DOHH2 (cell line): ENCODE measurements around the gene PRKN.

Experiments used
- H3F3A ChIP-seq: fragments of 200-600 bp; sonication (generic), shearing (Covaris generic); 2 replicates; pipeline ENCODE4 v1.6.0; 2016; ENCODE audit warnings: antibody characterized with exemption, mild to moderate bottlenecking; ENCODE audit not compliant: control insufficient read depth, insufficient read depth
- H3K27ac ChIP-seq: fragments of 200-600 bp; sonication (generic); 2 replicates; pipeline ENCODE4 v1.5.1; 2014; ENCODE audit warnings: low read depth, mild to moderate bottlenecking, low read length, moderate library complexity
- H3K27me3 ChIP-seq: fragments of 200-600 bp; sonication (generic); 2 replicates; pipeline ENCODE4 v1.6.1; 2014; ENCODE audit warnings: mild to moderate bottlenecking, low read length, mixed read lengths; ENCODE audit not compliant: control insufficient read depth
- H3K36me3 ChIP-seq: fragments of 200-600 bp; sonication (generic); 2 replicates; pipeline ENCODE4 v1.6.1; 2014; ENCODE audit warnings: mild to moderate bottlenecking, low read length, moderate library complexity, mixed read lengths; ENCODE audit not compliant: control insufficient read depth
- H3K4me1 ChIP-seq: fragments of 200-600 bp; sonication (generic); 2 replicates; pipeline ENCODE4 v1.6.1; 2014; ENCODE audit warnings: mild to moderate bottlenecking, low read length, mixed read lengths; ENCODE audit not compliant: control insufficient read depth
- H3K4me2 ChIP-seq: fragments of 200-600 bp; sonication (generic); 2 replicates; pipeline ENCODE4 v1.6.0; 2014; ENCODE audit warnings: mild to moderate bottlenecking, low read length, moderate library complexity
- H3K4me3 ChIP-seq: fragments of 200-600 bp; sonication (generic); 2 replicates; pipeline ENCODE4 v1.5.1; 2014; ENCODE audit warnings: mild to moderate bottlenecking, low read length, mixed read lengths
- H3K79me2 ChIP-seq: fragments of 200-600 bp; sonication (generic); 2 replicates; pipeline ENCODE4 v1.6.1; 2014; ENCODE audit warnings: mild to moderate bottlenecking, low read length, mixed read lengths; ENCODE audit not compliant: control insufficient read depth
- H3K9me2 ChIP-seq: fragments of 200-600 bp; sonication (generic); replicated peaks from 2 replicates; pipeline ENCODE4 v1.6.1; 2014; ENCODE audit warnings: mild to moderate bottlenecking, low read length, mixed read lengths; ENCODE audit not compliant: control insufficient read depth
- H3K9me3 ChIP-seq: fragments of 200-600 bp; sonication (generic); 2 replicates; pipeline ENCODE4 v1.6.1; 2014; ENCODE audit warnings: antibody characterized with exemption, low read length, mixed read lengths; ENCODE audit not compliant: control insufficient read depth, insufficient read depth
- H4K20me1 ChIP-seq: fragments of 200-600 bp; sonication (generic); 2 replicates; pipeline ENCODE4 v1.6.0; 2014; ENCODE audit warnings: low read depth, mild to moderate bottlenecking, antibody characterized with exemption, low read length, moderate library complexity; ENCODE audit not compliant: control insufficient read depth, insufficient read depth
- EZH2phosphoT487 ChIP-seq: fragments of 200-600 bp; sonication (generic); IDR thresholded peaks from 2 replicates; pipeline ENCODE4 v1.6.1; 2017; ENCODE audit warnings: borderline replicate concordance, mild to moderate bottlenecking, antibody characterized with exemption, low read length, moderate library complexity, mixed read lengths
- TF ChIP-seq, protein P1 (sequence below): fragments of 200-600 bp; sonication (generic); IDR thresholded peaks from one replicate; pipeline ENCODE4 v1.5.1; 2014; ENCODE audit warnings: antibody characterized with exemption, mild to moderate bottlenecking, low read depth, low read length; ENCODE audit not compliant: poor library complexity, severe bottlenecking

The PRKN gene

DNA sequence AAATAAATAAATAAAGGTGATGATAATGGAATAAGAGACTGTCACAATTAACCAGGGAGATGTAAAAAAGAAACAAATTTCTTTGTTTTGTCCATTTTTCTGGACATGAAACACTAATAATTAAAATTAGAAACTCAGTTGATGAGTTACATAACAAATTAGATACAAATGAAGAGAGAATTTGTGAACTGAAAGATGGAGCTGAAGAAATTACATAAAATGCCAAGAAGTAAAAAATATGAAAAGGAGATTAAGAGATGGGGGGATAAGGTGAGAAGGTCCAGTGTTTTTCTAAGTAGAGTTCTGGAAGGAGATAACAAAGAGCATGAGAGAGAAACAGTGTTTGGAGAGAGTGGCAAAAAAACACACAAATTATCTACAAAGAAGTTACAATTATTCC, 1364.3 kb downstream of the PRKN start:
- Histone ChIP-seq H3K4me1 (no peaks in the 10 kb centered on the region), H3K27me3 (no peaks in the 10 kb centered on the region), H4K20me1 (no peaks in the 10 kb centered on the region), H3K9me2 (no peaks in the 10 kb centered on the region), H3K9me3 (peaks cover 7% of the 10 kb centered on the region; the same call in 1 of the 2 replicates), H3K36me3 (no peaks in the 10 kb centered on the region), H3K4me3 (no peak overlapping the region), H3K79me2 (no peaks in the 10 kb centered on the region), H3F3A (no peaks in the 10 kb centered on the region), H3K4me2 (no peak overlapping the region), H3K27ac (no peak overlapping the region)
- TF ChIP-seq, protein P1, sequence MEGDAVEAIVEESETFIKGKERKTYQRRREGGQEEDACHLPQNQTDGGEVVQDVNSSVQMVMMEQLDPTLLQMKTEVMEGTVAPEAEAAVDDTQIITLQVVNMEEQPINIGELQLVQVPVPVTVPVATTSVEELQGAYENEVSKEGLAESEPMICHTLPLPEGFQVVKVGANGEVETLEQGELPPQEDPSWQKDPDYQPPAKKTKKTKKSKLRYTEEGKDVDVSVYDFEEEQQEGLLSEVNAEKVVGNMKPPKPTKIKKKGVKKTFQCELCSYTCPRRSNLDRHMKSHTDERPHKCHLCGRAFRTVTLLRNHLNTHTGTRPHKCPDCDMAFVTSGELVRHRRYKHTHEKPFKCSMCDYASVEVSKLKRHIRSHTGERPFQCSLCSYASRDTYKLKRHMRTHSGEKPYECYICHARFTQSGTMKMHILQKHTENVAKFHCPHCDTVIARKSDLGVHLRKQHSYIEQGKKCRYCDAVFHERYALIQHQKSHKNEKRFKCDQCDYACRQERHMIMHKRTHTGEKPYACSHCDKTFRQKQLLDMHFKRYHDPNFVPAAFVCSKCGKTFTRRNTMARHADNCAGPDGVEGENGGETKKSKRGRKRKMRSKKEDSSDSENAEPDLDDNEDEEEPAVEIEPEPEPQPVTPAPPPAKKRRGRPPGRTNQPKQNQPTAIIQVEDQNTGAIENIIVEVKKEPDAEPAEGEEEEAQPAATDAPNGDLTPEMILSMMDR: no peak
- no peak for TF ChIP-seq EZH2phosphoT487

DNA sequence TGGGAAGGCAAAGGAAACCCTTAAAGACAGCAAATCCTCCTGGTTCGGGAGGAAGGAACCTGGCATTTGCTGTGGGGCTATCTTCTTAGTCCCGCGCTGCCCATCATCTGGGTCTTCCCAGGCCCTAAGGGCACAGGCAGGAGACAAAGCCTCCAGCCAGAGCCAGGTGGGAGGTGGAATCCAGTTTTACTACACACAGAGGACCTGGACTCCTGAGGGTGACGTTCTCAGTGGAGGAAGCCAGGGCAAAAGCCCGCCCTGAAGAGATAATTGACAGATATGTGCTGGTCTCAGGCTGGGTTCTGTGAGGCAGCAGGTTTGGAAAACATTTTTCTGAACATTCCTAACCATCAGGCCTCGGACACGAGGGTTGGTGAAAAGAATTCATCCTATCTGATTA, 1365.3 kb downstream of the PRKN start:
- H3K79me2 ChIP-seq: no peaks in the 10 kb centered on the region
- no peaks in the 10 kb centered on the region for H3K36me3 ChIP-seq
- peaks cover 7% of the 10 kb centered on the region; the same call in 1 of the 2 replicates for H3K9me3 ChIP-seq
- H3K4me1 ChIP-seq: no peaks in the 10 kb centered on the region
- H3K9me2 ChIP-seq: no peaks in the 10 kb centered on the region
- TF ChIP-seq, protein P1: no peak
- TF ChIP-seq EZH2phosphoT487: no peak
- no peaks in the 10 kb centered on the region for H4K20me1 ChIP-seq
- no peak overlapping the region for H3K4me3 ChIP-seq
- H3K27ac ChIP-seq: no peak overlapping the region
- H3F3A ChIP-seq: no peaks in the 10 kb centered on the region
- H3K27me3 ChIP-seq: no peaks in the 10 kb centered on the region
- no peak overlapping the region for H3K4me2 ChIP-seq

DNA sequence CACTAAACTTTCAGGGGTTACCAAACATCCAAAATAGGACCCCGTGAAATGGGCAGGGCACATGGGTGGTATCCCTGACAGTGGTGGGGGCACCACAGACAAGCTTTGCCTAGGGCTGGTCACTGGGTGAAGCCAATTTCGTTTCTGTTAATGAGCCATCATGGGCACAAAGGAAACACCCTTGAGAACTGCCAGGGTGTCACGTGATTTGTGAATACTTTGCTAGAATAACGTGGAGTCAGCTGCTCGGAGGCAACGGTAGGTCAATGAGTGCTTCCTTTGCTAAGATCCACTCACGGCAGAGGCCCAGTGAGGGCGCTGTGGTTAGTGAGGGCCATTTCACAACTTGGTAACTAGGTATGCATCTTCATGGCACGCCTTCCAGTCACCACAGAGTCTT, 1366.0 kb downstream of the PRKN start:
- TF ChIP-seq, protein P1: no peak
- TF ChIP-seq EZH2phosphoT487: no peak
- H3K27ac ChIP-seq: no peak overlapping the region
- no peak overlapping the region for H3K4me3 ChIP-seq
- H4K20me1 ChIP-seq: no peaks in the 10 kb centered on the region
- no peaks in the 10 kb centered on the region for H3K27me3 ChIP-seq
- no peaks in the 10 kb centered on the region for H3K9me2 ChIP-seq
- H3F3A ChIP-seq: no peaks in the 10 kb centered on the region
- H3K4me1 ChIP-seq: no peaks in the 10 kb centered on the region
- H3K36me3 ChIP-seq: no peaks in the 10 kb centered on the region
- H3K9me3 ChIP-seq: peaks cover 7% of the 10 kb centered on the region; the same call in 1 of the 2 replicates
- no peak overlapping the region for H3K4me2 ChIP-seq
- H3K79me2 ChIP-seq: no peaks in the 10 kb centered on the region
